Measurements from ENCODE around the gene RTCA.

DNA sequence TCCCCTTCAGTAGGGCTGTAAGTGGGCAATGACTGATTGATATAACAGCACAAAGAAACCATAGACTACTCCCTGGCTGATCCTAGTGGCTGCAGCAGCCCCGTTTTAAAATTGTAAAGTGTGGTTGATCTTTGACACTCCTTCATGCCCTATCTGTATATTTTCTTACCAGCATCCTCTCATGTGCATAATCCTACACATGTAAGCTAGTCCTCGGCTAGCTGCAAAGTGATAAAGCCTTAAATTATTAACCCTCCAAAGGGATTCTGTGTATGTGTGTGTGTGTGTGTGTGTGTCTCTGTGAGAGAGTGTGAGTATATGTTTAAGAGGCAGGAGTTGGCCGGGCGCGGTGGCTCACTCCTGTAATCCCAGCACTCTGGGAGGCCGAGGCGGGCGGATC lies 55.5 kb downstream of the RTCA start:
- no peak for TF ChIP-seq EZH2 (IDR thresholded peaks at IDR 0.05)
- TF ChIP-seq, protein P1, sequence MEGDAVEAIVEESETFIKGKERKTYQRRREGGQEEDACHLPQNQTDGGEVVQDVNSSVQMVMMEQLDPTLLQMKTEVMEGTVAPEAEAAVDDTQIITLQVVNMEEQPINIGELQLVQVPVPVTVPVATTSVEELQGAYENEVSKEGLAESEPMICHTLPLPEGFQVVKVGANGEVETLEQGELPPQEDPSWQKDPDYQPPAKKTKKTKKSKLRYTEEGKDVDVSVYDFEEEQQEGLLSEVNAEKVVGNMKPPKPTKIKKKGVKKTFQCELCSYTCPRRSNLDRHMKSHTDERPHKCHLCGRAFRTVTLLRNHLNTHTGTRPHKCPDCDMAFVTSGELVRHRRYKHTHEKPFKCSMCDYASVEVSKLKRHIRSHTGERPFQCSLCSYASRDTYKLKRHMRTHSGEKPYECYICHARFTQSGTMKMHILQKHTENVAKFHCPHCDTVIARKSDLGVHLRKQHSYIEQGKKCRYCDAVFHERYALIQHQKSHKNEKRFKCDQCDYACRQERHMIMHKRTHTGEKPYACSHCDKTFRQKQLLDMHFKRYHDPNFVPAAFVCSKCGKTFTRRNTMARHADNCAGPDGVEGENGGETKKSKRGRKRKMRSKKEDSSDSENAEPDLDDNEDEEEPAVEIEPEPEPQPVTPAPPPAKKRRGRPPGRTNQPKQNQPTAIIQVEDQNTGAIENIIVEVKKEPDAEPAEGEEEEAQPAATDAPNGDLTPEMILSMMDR (IDR thresholded peaks at IDR 0.05) = no peak

Data from neural progenitor cell (in vitro differentiated cells).